ENCODE measurements around the gene KIF13A. TPM values are rescaled to one million over a fixed set of nuclear protein-coding genes. Genes with fewer than 3 reads are reported as not detected.

Gene KIF13A
- total and polyA plus RNA-seq, 4 donors: 4.3 to 28.1 (median 10.6) TPM

DNA sequence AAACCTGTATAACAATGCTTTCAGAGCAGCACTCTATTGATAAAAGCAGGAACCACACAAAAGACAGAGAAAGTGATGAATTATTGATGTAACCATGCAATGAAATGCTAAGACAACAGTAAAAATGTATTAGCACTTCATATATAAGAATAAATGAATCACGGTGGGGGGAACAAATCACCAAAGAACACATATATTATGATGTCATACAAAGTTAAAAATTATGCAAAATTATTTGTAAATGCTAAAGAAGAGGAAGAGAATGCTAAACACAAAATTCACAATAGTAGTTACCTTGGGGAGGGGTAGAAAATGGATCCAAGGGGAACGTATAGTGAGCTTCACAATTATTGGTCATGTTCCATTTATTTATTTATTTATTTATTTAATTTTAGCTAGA is 133.9 kb downstream of the KIF13A start:
- Histone ChIP-seq H3K4me1 (ENCODE audit: control insufficient read depth in 4 of 4, insufficient read depth in 4 of 4, low read length in 3 of 4) (peaks cover 0 to 2% (median 0%) of the 10 kb centered on the region in 4 donors), H3K36me3 (ENCODE audit: control insufficient read depth in 4 of 4, insufficient read depth in 3 of 4, low read depth in 1 of 4, low read length in 3 of 4) (peaks cover 0 to 23% (median 15%) of the 10 kb centered on the region in 4 donors), H3K27ac (ENCODE audit: low read depth in 1 of 2, low read length in 2 of 2) (no peak overlapping the region), H3K27me3 (ENCODE audit: control insufficient read depth in 4 of 4, insufficient read depth in 4 of 4, low read length in 3 of 4) (no peaks in the 10 kb centered on the region), H3K9ac (ENCODE audit: low read depth in 1 of 2, low read length in 2 of 2) (no peak overlapping the region), H3K9me3 (ENCODE audit: control insufficient read depth in 4 of 4, low read length in 3 of 4) (no peaks in the 10 kb centered on the region), H3K4me3 (ENCODE audit: low read depth in 1 of 3, low read length in 3 of 3) (no peak overlapping the region)
- DNase-seq (ENCODE audit: low spot score): no peak
- WGBS: 92% methylated on average over 2 of the region's 2 CpGs
- no peak for TF ChIP-seq JUND (IDR thresholded peaks at IDR 0.05)
- TF ChIP-seq RAD21 (IDR thresholded peaks at IDR 0.05): no peak
- TF ChIP-seq HNF4A (conservative IDR thresholded peaks at IDR 0.05): no peak
- no peak for TF ChIP-seq YY1 (IDR thresholded peaks at IDR 0.05)
- TF ChIP-seq, protein P1, sequence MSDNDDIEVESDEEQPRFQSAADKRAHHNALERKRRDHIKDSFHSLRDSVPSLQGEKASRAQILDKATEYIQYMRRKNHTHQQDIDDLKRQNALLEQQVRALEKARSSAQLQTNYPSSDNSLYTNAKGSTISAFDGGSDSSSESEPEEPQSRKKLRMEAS (IDR thresholded peaks at IDR 0.05): no peak
- TF ChIP-seq NR2F2 (IDR thresholded peaks at IDR 0.05): no peak
- TF ChIP-seq FOXA1 (IDR thresholded peaks at IDR 0.05): no peak
- TF ChIP-seq, protein P2, sequence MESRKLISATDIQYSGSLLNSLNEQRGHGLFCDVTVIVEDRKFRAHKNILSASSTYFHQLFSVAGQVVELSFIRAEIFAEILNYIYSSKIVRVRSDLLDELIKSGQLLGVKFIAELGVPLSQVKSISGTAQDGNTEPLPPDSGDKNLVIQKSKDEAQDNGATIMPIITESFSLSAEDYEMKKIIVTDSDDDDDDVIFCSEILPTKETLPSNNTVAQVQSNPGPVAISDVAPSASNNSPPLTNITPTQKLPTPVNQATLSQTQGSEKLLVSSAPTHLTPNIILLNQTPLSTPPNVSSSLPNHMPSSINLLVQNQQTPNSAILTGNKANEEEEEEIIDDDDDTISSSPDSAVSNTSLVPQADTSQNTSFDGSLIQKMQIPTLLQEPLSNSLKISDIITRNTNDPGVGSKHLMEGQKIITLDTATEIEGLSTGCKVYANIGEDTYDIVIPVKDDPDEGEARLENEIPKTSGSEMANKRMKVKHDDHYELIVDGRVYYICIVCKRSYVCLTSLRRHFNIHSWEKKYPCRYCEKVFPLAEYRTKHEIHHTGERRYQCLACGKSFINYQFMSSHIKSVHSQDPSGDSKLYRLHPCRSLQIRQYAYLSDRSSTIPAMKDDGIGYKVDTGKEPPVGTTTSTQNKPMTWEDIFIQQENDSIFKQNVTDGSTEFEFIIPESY (IDR thresholded peaks at IDR 0.05): no peak
- no peak for TF ChIP-seq HNF4G (IDR thresholded peaks at IDR 0.05)
- no peak for TF ChIP-seq GABPA (IDR thresholded peaks at IDR 0.05 in 1 of 2, conservative IDR thresholded peaks at IDR 0.05 in 1 of 2)
- no peak for TF ChIP-seq RXRA (IDR thresholded peaks at IDR 0.05)
- no peak for TF ChIP-seq FOXA2 (IDR thresholded peaks at IDR 0.05)
- TF ChIP-seq EGR1 (IDR thresholded peaks at IDR 0.05; ENCODE audit: low read depth in 2 of 2): no peak
- TF ChIP-seq, protein P3, sequence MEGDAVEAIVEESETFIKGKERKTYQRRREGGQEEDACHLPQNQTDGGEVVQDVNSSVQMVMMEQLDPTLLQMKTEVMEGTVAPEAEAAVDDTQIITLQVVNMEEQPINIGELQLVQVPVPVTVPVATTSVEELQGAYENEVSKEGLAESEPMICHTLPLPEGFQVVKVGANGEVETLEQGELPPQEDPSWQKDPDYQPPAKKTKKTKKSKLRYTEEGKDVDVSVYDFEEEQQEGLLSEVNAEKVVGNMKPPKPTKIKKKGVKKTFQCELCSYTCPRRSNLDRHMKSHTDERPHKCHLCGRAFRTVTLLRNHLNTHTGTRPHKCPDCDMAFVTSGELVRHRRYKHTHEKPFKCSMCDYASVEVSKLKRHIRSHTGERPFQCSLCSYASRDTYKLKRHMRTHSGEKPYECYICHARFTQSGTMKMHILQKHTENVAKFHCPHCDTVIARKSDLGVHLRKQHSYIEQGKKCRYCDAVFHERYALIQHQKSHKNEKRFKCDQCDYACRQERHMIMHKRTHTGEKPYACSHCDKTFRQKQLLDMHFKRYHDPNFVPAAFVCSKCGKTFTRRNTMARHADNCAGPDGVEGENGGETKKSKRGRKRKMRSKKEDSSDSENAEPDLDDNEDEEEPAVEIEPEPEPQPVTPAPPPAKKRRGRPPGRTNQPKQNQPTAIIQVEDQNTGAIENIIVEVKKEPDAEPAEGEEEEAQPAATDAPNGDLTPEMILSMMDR (IDR thresholded peaks at IDR 0.05; ENCODE audit: low read depth, low read length, missing input control): no peak
- TF ChIP-seq TAF1 (conservative IDR thresholded peaks at IDR 0.05): no peak
- TF ChIP-seq ATF3 (IDR thresholded peaks at IDR 0.05): no peak
- no peak for TF ChIP-seq SP1 (IDR thresholded peaks at IDR 0.05)
- TF ChIP-seq REST (IDR thresholded peaks at IDR 0.05): no peak
